ENCODE results near the gene NXF1.
A peak's percentile ranks its signal among the peaks of the same experiment; 100 is the strongest.
"Not testable (repeated sequence)": the region's sequence is repeated elsewhere in the genome, so short reads cannot be mapped to it uniquely, and the experiment has no call there.

The NXF1 gene

GRCh38 chr11:62805076-62805892 is at the start of gene NXF1:
NXF1 (minus strand) TSS chr11:62805440; CDS start chr11:62805356, 84 bp downstream.
- peak; percentile 92 to 98 (median 94) for DNase-seq

- no peak for DNase-seq
Measured at GRCh38 chr11:62854013-62854824, 49.0 kb upstream of the NXF1 start.

- no peak for DNase-seq
Measured at GRCh38 chr11:62853279-62853965, 48.2 kb upstream of the NXF1 start.

- DNase-seq, result no peak
Measured at GRCh38 chr11:62852523-62853188, 47.4 kb upstream of the NXF1 start.

GRCh38 chr11:62851807-62852522 is 46.7 kb upstream of the NXF1 start:
- peak in 2 of 6 experiments; percentile 21 to 34 for DNase-seq

GRCh38 chr11:62850911-62851806 is 45.9 kb upstream of the NXF1 start:
- no peak for DNase-seq

- no peak for DNase-seq
Measured at GRCh38 chr11:62847767-62848314, 42.6 kb upstream of the NXF1 start.

- DNase-seq, result no peak
Measured at GRCh38 chr11:62846177-62846576, 40.9 kb upstream of the NXF1 start.

- no peak for DNase-seq
Measured at GRCh38 chr11:62844154-62844553, 38.9 kb upstream of the NXF1 start.

- no peak for DNase-seq
Measured at GRCh38 chr11:62843466-62843865, 38.2 kb upstream of the NXF1 start.

GRCh38 chr11:62842891-62843290 is 37.7 kb upstream of the NXF1 start:
- not testable (repeated sequence) for DNase-seq

- peak in 4 of 6 experiments; percentile 18 to 61 (median 42) for DNase-seq
Measured at GRCh38 chr11:62842171-62842741, 37.0 kb upstream of the NXF1 start.

- peak; percentile 77 to 97 (median 89) for DNase-seq
Measured at GRCh38 chr11:62841361-62842170, 36.3 kb upstream of the NXF1 start.

- peak in 3 of 6 experiments; percentile 69 to 74 (median 73) for DNase-seq
Measured at GRCh38 chr11:62840721-62841360, 35.6 kb upstream of the NXF1 start.

- peak; percentile 81 to 93 (median 91) for DNase-seq
Measured at GRCh38 chr11:62839050-62839945, 34.1 kb upstream of the NXF1 start, which contains the start of gene WDR74. WDR74 (minus strand) TSS chr11:62839590; CDS start chr11:62839570, 20 bp downstream.

GRCh38 chr11:62835336-62835735 is 30.1 kb upstream of the NXF1 start:
- DNase-seq, result no peak
